GM12872 (cell line): ENCODE results near the gene SCG2.

Experiments used
- CTCF ChIP-seq: IDR thresholded peaks from 3 replicates; pipeline ENCODE4 v1.5.1; 2011; ENCODE audit warnings: low read depth, mild to moderate bottlenecking, low read length, moderate library complexity; ENCODE audit not compliant: insufficient read depth

The SCG2 gene

GRCh38 chr2:223566396-223566795 is 35.8 kb downstream of the SCG2 start:
- no peak for TF ChIP-seq CTCF

GRCh38 chr2:223563462-223563861 is 38.7 kb downstream of the SCG2 start:
- TF ChIP-seq CTCF = no peak

GRCh38 chr2:223562078-223562477 is 40.1 kb downstream of the SCG2 start:
- no peak for TF ChIP-seq CTCF

GRCh38 chr2:223560749-223561435 is 41.3 kb downstream of the SCG2 start:
- no peak for TF ChIP-seq CTCF

GRCh38 chr2:223558970-223559369 is 43.2 kb downstream of the SCG2 start:
- TF ChIP-seq CTCF = no peak

- no peak for TF ChIP-seq CTCF
These were observed 47.2 kb downstream of the SCG2 start for GRCh38 chr2:223554923-223555322.

GRCh38 chr2:223549215-223549614 is 52.9 kb downstream of the SCG2 start:
- no peak for TF ChIP-seq CTCF
